ENCODE data around the gene GNAI2.

GNAI2 gene

GRCh38 chr3:50201573-50202315 lies 34.3 kb upstream of the GNAI2 start:
- Histone ChIP-seq H3K27me3 (ENCODE audit: insufficient read depth, poor library complexity, severe bottlenecking) (peaks cover 27% of the 10 kb centered on the region), H3K4me3 (ENCODE audit: severe bottlenecking) (no peak overlapping the region), H3K9me3 (ENCODE audit: severe bottlenecking) (no peaks in the 10 kb centered on the region), H3K36me3 (ENCODE audit: low read depth) (no peaks in the 10 kb centered on the region), H3K4me1 (ENCODE audit: insufficient read depth, poor library complexity, severe bottlenecking) (no peaks in the 10 kb centered on the region), H3K27ac (ENCODE audit: poor library complexity, severe bottlenecking) (no peak overlapping the region)
- ATAC-seq (ENCODE audit: low read depth): peak; percentile 15; the same call in 1 of the 3 replicates
- TF ChIP-seq CTCF (IDR thresholded peaks at IDR 0.05; ENCODE audit: poor library complexity, severe bottlenecking): no peak
- peak; percentile 55 for DNase-seq (ENCODE audit: low spot score)

- Histone ChIP-seq H3K27ac (ENCODE audit: poor library complexity, severe bottlenecking) (no peak overlapping the region), H3K9me3 (ENCODE audit: severe bottlenecking) (no peaks in the 10 kb centered on the region), H3K4me1 (ENCODE audit: insufficient read depth, poor library complexity, severe bottlenecking) (no peaks in the 10 kb centered on the region), H3K27me3 (ENCODE audit: insufficient read depth, poor library complexity, severe bottlenecking) (peaks cover 27% of the 10 kb centered on the region), H3K4me3 (ENCODE audit: severe bottlenecking) (no peak overlapping the region), H3K36me3 (ENCODE audit: low read depth) (no peaks in the 10 kb centered on the region)
- ATAC-seq (ENCODE audit: low read depth): no peak
- TF ChIP-seq CTCF (IDR thresholded peaks at IDR 0.05; ENCODE audit: poor library complexity, severe bottlenecking): no peak
- peak; percentile 58 for DNase-seq (ENCODE audit: low spot score)
Measured at GRCh38 chr3:50202353-50203112, 33.5 kb upstream of the GNAI2 start.

- peaks cover 27% of the 10 kb centered on the region for H3K27me3 ChIP-seq (ENCODE audit: insufficient read depth, poor library complexity, severe bottlenecking)
- no peaks in the 10 kb centered on the region for H3K36me3 ChIP-seq (ENCODE audit: low read depth)
Measured at GRCh38 chr3:50203113-50203808, 32.7 kb upstream of the GNAI2 start.

More at GRCh38 chr3:50203113-50203808, 32.7 kb upstream of the GNAI2 start:
- Histone ChIP-seq H3K4me1 (ENCODE audit: insufficient read depth, poor library complexity, severe bottlenecking) (no peaks in the 10 kb centered on the region), H3K27ac (ENCODE audit: poor library complexity, severe bottlenecking) (no peak overlapping the region), H3K9me3 (ENCODE audit: severe bottlenecking) (no peaks in the 10 kb centered on the region), H3K4me3 (ENCODE audit: severe bottlenecking) (no peak overlapping the region)
- ATAC-seq (ENCODE audit: low read depth) (no peak), DNase-seq (ENCODE audit: low spot score) (no peak)
- TF ChIP-seq CTCF (IDR thresholded peaks at IDR 0.05; ENCODE audit: poor library complexity, severe bottlenecking): no peak

Measured in RWPE2 (cell line).